HL-60/S4 treated with retinoic acid at 250 ng/mL for 4 days and 3 days (cell line): ENCODE data around the gene PLXDC1.
"Not testable (repeated sequence)": the region's sequence is repeated elsewhere in the genome, so short reads cannot be mapped to it uniquely, and the experiment has no call there.

Experiments
- in situ Hi-C: fragments of 300-500 bp; cut with MboI; formaldehyde crosslinking; loops from 2 replicates; pipeline ENCODE4 v1.7.0; 2022; ENCODE audit warnings: low sequenced_read_pairs

The PLXDC1 gene

GRCh38 chr17:39183045-39183444 lies 31.6 kb upstream of the PLXDC1 start:
- in situ Hi-C loops = no loop called here

- in situ Hi-C loops = no loop called here
Observed at GRCh38 chr17:39181303-39181702, 29.9 kb upstream of the PLXDC1 start.

GRCh38 chr17:39178536-39178935 lies 27.1 kb upstream of the PLXDC1 start:
- in situ Hi-C loops = no loop called here

GRCh38 chr17:39177256-39177655 lies 25.8 kb upstream of the PLXDC1 start:
- in situ Hi-C loops = no loop called here

GRCh38 chr17:39175695-39176093 lies 24.3 kb upstream of the PLXDC1 start:
- in situ Hi-C loops = no loop called here

GRCh38 chr17:39174920-39175694 lies 23.7 kb upstream of the PLXDC1 start:
- in situ Hi-C loops = no loop called here

- in situ Hi-C loops = no loop called here
Observed at GRCh38 chr17:39173526-39174274, 22.3 kb upstream of the PLXDC1 start.

- in situ Hi-C loops = no loop called here
Observed at GRCh38 chr17:39173080-39173479, 21.6 kb upstream of the PLXDC1 start.

GRCh38 chr17:39171933-39172332 lies 20.5 kb upstream of the PLXDC1 start:
- in situ Hi-C loops = no loop called here

GRCh38 chr17:39170558-39170957 lies 19.1 kb upstream of the PLXDC1 start:
- in situ Hi-C loops = no loop called here

GRCh38 chr17:39170109-39170508 lies 18.7 kb upstream of the PLXDC1 start:
- in situ Hi-C loops = no loop called here

- in situ Hi-C loops = no loop called here
Observed at GRCh38 chr17:39169518-39169917, 18.1 kb upstream of the PLXDC1 start.

GRCh38 chr17:39169101-39169500 lies 17.7 kb upstream of the PLXDC1 start:
- in situ Hi-C loops = no loop called here

- in situ Hi-C loops = not testable (repeated sequence)
Observed at GRCh38 chr17:39168503-39168902, 17.1 kb upstream of the PLXDC1 start.

- in situ Hi-C loops = no loop called here
Observed at GRCh38 chr17:39167476-39167875, 16.0 kb upstream of the PLXDC1 start.

- in situ Hi-C loops = no loop called here
Observed at GRCh38 chr17:39166437-39167335, 15.2 kb upstream of the PLXDC1 start.

- in situ Hi-C loops = no loop called here
Observed at GRCh38 chr17:39165841-39166349, 14.5 kb upstream of the PLXDC1 start, which contains the start of gene ARL5C. Gene ARL5C, minus strand, starts transcription at chr17:39166161. Its CDS starts 401 bp downstream, at chr17:39165760.

- in situ Hi-C loops = no loop called here
Observed at GRCh38 chr17:39165178-39165840, 13.9 kb upstream of the PLXDC1 start.

- in situ Hi-C loops = no loop called here
Observed at GRCh38 chr17:39164675-39165143, 13.3 kb upstream of the PLXDC1 start.

GRCh38 chr17:39161962-39162361 lies 10.5 kb upstream of the PLXDC1 start:
- in situ Hi-C loops = no loop called here
